Activated CD4-positive, alpha-beta memory T cell treated with anti-CD3 and anti-CD28 coated beads for 36 hours (primary cell): ENCODE data around the gene SMIM10L1. TPM values are rescaled to one million over a fixed set of nuclear protein-coding genes. Genes with fewer than 3 reads are reported as not detected.
A peak's percentile ranks its signal among the peaks of the same experiment; 100 is the strongest.

Experiments
- CTCF ChIA-PET: fragments of 350-600 bp; sonication (Branson Sonifier 250); formaldehyde crosslinking; loops from one replicate; lab custom pipeline; 2021; ENCODE audit warnings: antibody characterized with exemption, inconsistent platforms; lab: Charles Lee
- POLR2A ChIA-PET: fragments of 350-600 bp; sonication (Branson Sonifier 250); formaldehyde crosslinking; loops from one replicate; lab custom pipeline; 2021; ENCODE audit warnings: antibody characterized with exemption; lab: Charles Lee
- DNase-seq: peaks from one replicate; pipeline ENCODE4 v3.0.0-alpha.2; 2020
- H3K27ac Mint-ChIP-seq: one replicate; pipeline ENCODE4 v1.8.0; 2021; ENCODE audit warnings: mixed read lengths
- H3K27me3 Mint-ChIP-seq: one replicate; pipeline ENCODE4 v1.8.0; 2021; ENCODE audit warnings: mixed read lengths
- H3K36me3 Mint-ChIP-seq: one replicate; pipeline ENCODE4 v1.8.0; 2021; ENCODE audit warnings: mixed read lengths
- H3K4me1 Mint-ChIP-seq: one replicate; pipeline ENCODE4 v1.8.0; 2021; ENCODE audit warnings: low read depth, mixed read lengths
- H3K4me3 Mint-ChIP-seq: one replicate; pipeline ENCODE4 v1.8.0; 2021; ENCODE audit warnings: mild to moderate bottlenecking, mixed read lengths
- H3K9me3 Mint-ChIP-seq: one replicate; pipeline ENCODE4 v1.8.0; 2021; ENCODE audit warnings: mixed read lengths
- intact Hi-C: fragments of 100-400 bp; cut with micrococcal nuclease; formaldehyde crosslinking; loops from one replicate; pipeline ENCODE4 v1.15.1; 2023
- total RNA-seq, 2 experiments: library from RNA; stranded (reverse); gene quantifications; one replicate each; pipeline ENCODE4 v1.2.3, GENCODE V29; 2021

SMIM10L1 gene
- 1 to 10 TPM; 5.9 to 6.5 TPM for total RNA-seq

DNA sequence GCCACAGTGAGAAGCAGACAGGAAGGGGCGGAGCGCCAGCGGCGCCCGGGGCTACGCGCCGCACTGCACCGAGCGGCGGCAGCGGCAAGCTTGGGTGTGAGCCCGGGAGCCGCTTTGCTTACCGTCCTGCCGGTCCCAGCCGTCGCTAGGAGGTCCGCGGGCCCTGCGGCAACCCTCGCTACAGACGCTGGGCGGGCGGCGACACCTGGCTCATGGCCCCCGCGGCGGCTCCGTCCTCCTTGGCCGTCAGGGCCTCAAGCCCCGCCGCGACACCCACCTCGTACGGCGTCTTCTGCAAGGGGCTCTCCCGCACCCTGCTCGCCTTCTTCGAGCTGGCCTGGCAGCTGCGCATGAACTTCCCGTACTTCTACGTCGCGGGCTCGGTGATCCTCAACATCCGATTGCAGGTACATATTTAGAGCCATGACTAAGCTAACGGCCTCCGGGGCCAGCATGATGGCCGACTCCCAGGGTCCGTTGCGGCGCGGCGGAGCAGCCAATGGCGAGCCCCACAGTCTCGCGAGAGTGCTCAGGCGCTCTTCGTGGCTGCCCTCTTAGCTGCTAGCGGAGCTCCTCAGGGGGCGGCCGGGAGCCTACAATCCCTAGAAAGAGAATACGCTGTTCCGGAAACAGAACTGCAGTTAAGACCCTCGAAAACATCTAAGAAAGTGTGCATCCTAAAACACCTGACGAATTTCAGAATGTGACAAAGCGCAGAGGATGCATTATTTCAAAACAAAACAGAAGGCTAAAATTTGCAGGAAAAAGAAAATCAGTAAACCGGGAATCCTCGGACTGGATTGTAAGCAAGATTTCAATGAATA, at the start of gene SMIM10L1:
SMIM10L1 (plus strand) TSS at position 50 of the 824 bp plus-strand sequence; CDS start at position 213, 163 bp downstream.
- peak within 1 kb of the TSS; percentile 99 for H3K27ac Mint-ChIP-seq
- H3K36me3 Mint-ChIP-seq = peaks cover 23% of the 10 kb centered on the region
- intact Hi-C loops = loop anchor here (1.0 to 5.0 kb wide), 5 partner anchors 189 to 958 kb away; partner anchors contain the start of gene MAGOHB
- H3K4me1 Mint-ChIP-seq = peaks cover 42% of the 10 kb centered on the region
- DNase-seq = peak; percentile 93
- POLR2A ChIA-PET = interaction anchor here (0.8 to 1.3 kb wide), 5 partner anchors 16 to 558 kb away, joined by 3 to 4 read pairs (median 3); partner anchors contain the start of gene MAGOHB
- peak within 1 kb of the TSS; percentile 96 for H3K4me3 Mint-ChIP-seq
- CTCF ChIA-PET = interaction anchor here (0.7 to 2.6 kb wide), 8 partner anchors 10 to 984 kb away, joined by 3 to 10 read pairs (median 3); no protein-coding TSS in a partner anchor
- H3K27me3 Mint-ChIP-seq = no peaks in the 10 kb centered on the region
- H3K9me3 Mint-ChIP-seq = no peaks in the 10 kb centered on the region

DNA sequence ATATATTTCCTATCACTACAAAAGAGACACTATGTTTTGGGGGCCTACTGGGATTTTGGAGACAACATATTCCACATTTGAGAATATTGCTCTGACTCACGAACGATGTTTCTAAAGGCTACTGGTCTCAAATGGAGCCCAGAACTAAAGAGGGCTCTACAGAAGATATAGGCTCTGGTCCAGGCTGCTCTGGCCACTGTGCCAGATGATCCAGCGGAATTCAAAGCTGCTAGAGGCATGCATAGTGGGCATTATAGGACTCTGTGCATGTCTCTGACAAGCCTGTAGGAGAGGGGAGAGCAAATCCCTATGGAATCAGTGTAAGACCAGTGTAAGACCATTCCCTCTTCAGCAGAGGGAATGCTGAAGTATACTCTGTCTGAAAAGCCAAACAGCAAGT, 40.6 kb upstream of the SMIM10L1 start:
- Mint-ChIP-seq H3K27me3 (no peaks in the 10 kb centered on the region), H3K4me1 (peaks cover 19% of the 10 kb centered on the region), H3K27ac (no peak overlapping the region), H3K36me3 (peaks cover 20% of the 10 kb centered on the region), H3K9me3 (peaks cover 5% of the 10 kb centered on the region), H3K4me3 (no peak overlapping the region)
- ChIA-PET CTCF (no interaction called here), POLR2A (no interaction called here)
- intact Hi-C loops = no loop called here
- no peak for DNase-seq

- CTCF ChIA-PET = no interaction called here
- DNase-seq = no peak
- intact Hi-C loops = no loop called here
- peaks cover 5% of the 10 kb centered on the region for H3K9me3 Mint-ChIP-seq
- H3K36me3 Mint-ChIP-seq = peaks cover 20% of the 10 kb centered on the region
- no peak overlapping the region for H3K27ac Mint-ChIP-seq
- H3K4me1 Mint-ChIP-seq = peaks cover 21% of the 10 kb centered on the region
- POLR2A ChIA-PET = no interaction called here
- H3K27me3 Mint-ChIP-seq = no peaks in the 10 kb centered on the region
- H3K4me3 Mint-ChIP-seq = no peak overlapping the region
Measured at GRCh38 chr12:11130999-11131398, 40.0 kb upstream of the SMIM10L1 start.

DNA sequence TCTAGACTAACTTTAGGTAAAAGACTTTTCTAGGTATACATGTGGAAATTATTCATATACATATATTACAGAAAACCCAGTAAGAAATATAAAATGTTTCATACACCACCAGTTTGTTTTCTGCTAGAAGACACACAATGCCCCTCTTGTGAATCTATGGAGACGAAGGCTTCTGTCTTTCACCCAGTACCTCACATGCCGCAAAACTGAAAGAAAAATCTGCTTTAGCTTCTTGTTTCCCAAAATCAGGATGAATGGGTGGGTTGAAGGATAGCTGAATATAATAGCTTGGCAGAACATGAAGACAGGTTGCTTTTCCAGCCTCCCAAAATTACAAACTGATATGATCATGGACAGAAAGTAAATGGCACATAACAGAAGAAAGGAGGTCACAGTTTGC, 37.8 kb upstream of the SMIM10L1 start:
- Mint-ChIP-seq H3K9me3 (no peaks in the 10 kb centered on the region), H3K4me3 (no peak overlapping the region), H3K4me1 (peaks cover 35% of the 10 kb centered on the region), H3K36me3 (peaks cover 15% of the 10 kb centered on the region), H3K27me3 (no peaks in the 10 kb centered on the region), H3K27ac (no peak overlapping the region)
- DNase-seq = no peak
- intact Hi-C loops = no loop called here
- CTCF ChIA-PET = no interaction called here
- POLR2A ChIA-PET = no interaction called here

DNA sequence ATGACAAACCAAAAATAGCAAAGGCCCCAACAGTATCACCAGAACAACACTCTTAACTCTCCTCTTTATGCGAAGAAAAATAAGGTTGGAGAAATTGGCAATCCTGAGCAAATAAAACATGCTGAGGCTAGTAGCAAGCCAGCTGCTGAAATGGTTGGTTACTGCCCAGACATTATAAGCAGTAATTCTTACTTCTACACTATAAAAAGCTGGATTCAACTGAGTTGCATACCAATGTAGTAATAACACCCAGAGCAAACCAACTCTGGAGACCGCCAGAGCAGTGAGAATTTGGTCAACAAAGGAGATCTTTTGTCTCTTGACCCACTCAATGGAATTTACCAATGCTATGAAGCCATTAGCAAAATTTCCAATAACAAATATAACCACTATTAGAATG, 37.2 kb upstream of the SMIM10L1 start:
- Mint-ChIP-seq H3K27me3 (no peaks in the 10 kb centered on the region), H3K4me3 (no peak overlapping the region), H3K27ac (no peak overlapping the region), H3K36me3 (peaks cover 14% of the 10 kb centered on the region), H3K9me3 (no peaks in the 10 kb centered on the region), H3K4me1 (peaks cover 35% of the 10 kb centered on the region)
- intact Hi-C loops = no loop called here
- CTCF ChIA-PET = no interaction called here
- POLR2A ChIA-PET = no interaction called here
- no peak for DNase-seq

DNA sequence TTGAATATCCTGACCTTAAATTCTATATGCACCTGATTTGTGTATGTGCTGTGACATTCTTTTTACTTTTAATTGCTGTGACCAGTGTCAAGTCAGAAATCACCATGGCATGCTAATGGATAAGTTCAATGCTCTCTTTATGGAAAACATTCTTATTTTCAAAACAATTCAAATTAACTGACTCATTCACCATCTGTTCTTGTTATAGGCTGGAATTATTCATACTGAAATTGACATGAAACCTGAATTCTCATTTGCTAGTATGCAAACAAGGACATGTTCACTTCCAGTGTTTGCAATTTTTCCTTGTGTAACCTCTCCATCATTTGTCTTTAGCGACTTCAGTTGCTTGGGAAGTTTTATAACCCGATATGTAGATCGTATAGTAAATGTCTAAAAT, 36.7 kb upstream of the SMIM10L1 start, which contains the start of gene TAS2R30:
TAS2R30 (minus strand) TSS at position 340 of the 400 bp plus-strand sequence. CDS start 400 bp downstream, outside the sequence.
- peaks cover 9% of the 10 kb centered on the region for H3K36me3 Mint-ChIP-seq
- ChIA-PET CTCF (interaction anchor here (0.9 kb wide), 1 partner anchor 65 kb away, joined by 3 read pairs; no protein-coding TSS in a partner anchor), POLR2A (no interaction called here)
- intact Hi-C loops = no loop called here
- no peak within 1 kb of the TSS for H3K4me3 Mint-ChIP-seq
- no peak within 1 kb of the TSS for H3K27ac Mint-ChIP-seq
- peaks cover 35% of the 10 kb centered on the region for H3K4me1 Mint-ChIP-seq
- H3K9me3 Mint-ChIP-seq = no peaks in the 10 kb centered on the region
- no peaks in the 10 kb centered on the region for H3K27me3 Mint-ChIP-seq
- no peak for DNase-seq

- intact Hi-C loops = no loop called here
- DNase-seq = no peak
- Mint-ChIP-seq H3K36me3 (peaks cover 14% of the 10 kb centered on the region), H3K4me1 (peaks cover 35% of the 10 kb centered on the region), H3K27ac (no peak overlapping the region), H3K9me3 (no peaks in the 10 kb centered on the region), H3K27me3 (no peaks in the 10 kb centered on the region), H3K4me3 (no peak overlapping the region)
- ChIA-PET POLR2A (no interaction called here), CTCF (no interaction called here)
Measured at GRCh38 chr12:11136075-11136474, 34.9 kb upstream of the SMIM10L1 start.

GRCh38 chr12:11143352-11143751, 27.6 kb upstream of the SMIM10L1 start:
- Mint-ChIP-seq H3K4me1 (peaks cover 4% of the 10 kb centered on the region), H3K27ac (no peak overlapping the region), H3K27me3 (no peaks in the 10 kb centered on the region), H3K4me3 (no peak overlapping the region), H3K36me3 (peaks cover 32% of the 10 kb centered on the region), H3K9me3 (peaks cover 25% of the 10 kb centered on the region)
- no peak for DNase-seq
- ChIA-PET POLR2A (no interaction called here), CTCF (interaction anchor here (0.7 kb wide), 1 partner anchor 1523 kb away, joined by 4 read pairs; no protein-coding TSS in a partner anchor)
- intact Hi-C loops = no loop called here

DNA sequence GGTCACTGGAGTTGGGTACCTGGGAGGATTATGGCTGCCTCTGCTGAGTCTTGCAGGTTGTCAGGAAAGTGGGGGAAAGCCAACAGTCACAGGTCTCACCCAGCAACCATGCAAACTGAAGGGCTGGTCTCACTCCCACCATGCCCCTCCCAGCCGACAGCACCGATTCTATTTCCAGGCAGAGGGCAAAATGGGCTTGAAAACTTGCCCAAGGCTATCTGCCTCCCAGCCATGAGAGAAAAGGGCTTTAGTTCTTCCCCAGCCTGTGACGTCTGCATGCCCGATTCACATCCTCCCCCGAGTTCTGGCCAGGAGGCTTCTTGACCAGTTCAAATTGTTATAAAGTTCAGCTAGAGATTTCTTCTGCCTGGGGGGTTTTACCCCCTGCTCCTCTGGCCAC, 26.7 kb upstream of the SMIM10L1 start:
- ChIA-PET POLR2A (no interaction called here), CTCF (no interaction called here)
- no peak overlapping the region for H3K4me3 Mint-ChIP-seq
- H3K27ac Mint-ChIP-seq = no peak overlapping the region
- H3K4me1 Mint-ChIP-seq = peaks cover 4% of the 10 kb centered on the region
- intact Hi-C loops = no loop called here
- peaks cover 25% of the 10 kb centered on the region for H3K9me3 Mint-ChIP-seq
- no peaks in the 10 kb centered on the region for H3K27me3 Mint-ChIP-seq
- DNase-seq = no peak
- peaks cover 32% of the 10 kb centered on the region for H3K36me3 Mint-ChIP-seq

GRCh38 chr12:11147420-11147819, 23.6 kb upstream of the SMIM10L1 start:
- Mint-ChIP-seq H3K9me3 (peaks cover 35% of the 10 kb centered on the region), H3K36me3 (peaks cover 23% of the 10 kb centered on the region), H3K4me1 (no peaks in the 10 kb centered on the region), H3K4me3 (no peak overlapping the region), H3K27me3 (no peaks in the 10 kb centered on the region), H3K27ac (no peak overlapping the region)
- no peak for DNase-seq
- CTCF ChIA-PET = no interaction called here
- intact Hi-C loops = no loop called here
- POLR2A ChIA-PET = no interaction called here

DNA sequence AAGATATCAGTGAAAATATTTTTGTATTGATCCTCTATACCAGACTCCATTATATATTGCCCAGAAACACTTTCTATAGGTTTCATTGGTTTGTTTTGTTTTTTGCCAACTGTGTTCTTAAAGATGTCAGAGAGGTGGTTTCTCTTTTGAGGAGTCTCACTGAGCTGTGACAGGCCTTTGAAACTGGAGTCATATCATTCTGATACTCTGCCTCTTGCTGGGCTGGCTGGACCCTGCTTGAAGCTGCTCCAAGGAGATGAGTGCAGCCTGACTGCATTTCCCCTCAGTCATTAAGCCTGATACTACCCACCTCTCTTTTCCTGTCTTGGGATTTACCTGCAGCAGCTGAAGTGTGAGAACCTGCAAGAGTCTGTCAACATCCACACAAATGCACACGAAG, 20.2 kb upstream of the SMIM10L1 start:
- peaks cover 16% of the 10 kb centered on the region for H3K36me3 Mint-ChIP-seq
- peaks cover under 1% of the 10 kb centered on the region for H3K4me1 Mint-ChIP-seq
- no peaks in the 10 kb centered on the region for H3K27me3 Mint-ChIP-seq
- CTCF ChIA-PET = no interaction called here
- DNase-seq = no peak
- POLR2A ChIA-PET = no interaction called here
- intact Hi-C loops = no loop called here
- peaks cover 14% of the 10 kb centered on the region for H3K9me3 Mint-ChIP-seq
- no peak overlapping the region for H3K27ac Mint-ChIP-seq
- no peak overlapping the region for H3K4me3 Mint-ChIP-seq

DNA sequence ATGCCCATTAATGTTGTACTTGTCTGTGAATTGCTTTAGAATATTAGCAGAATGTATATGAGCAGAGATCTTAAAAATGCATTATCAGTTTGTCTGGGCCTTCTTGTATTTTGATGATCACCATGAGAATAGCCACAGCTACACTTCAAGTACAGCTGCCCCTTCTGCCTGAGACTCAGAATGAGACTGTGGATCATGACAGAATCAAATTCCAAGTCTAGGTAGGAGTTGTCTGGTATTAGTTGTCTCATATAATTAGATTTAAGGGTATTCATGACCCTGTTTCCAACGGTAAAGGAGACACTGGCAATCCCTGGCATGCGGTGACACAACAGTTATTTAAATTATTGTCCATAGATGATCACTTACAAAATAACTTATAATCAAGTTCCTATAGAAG, 18.3 kb upstream of the SMIM10L1 start:
- CTCF ChIA-PET = no interaction called here
- H3K4me1 Mint-ChIP-seq = peaks cover 4% of the 10 kb centered on the region
- H3K36me3 Mint-ChIP-seq = peaks cover 25% of the 10 kb centered on the region
- intact Hi-C loops = no loop called here
- H3K27me3 Mint-ChIP-seq = no peaks in the 10 kb centered on the region
- H3K27ac Mint-ChIP-seq = no peak overlapping the region
- DNase-seq = no peak
- H3K9me3 Mint-ChIP-seq = peaks cover 18% of the 10 kb centered on the region
- POLR2A ChIA-PET = no interaction called here
- H3K4me3 Mint-ChIP-seq = no peak overlapping the region
